ENCODE results near the gene RALGPS1.

DNA sequence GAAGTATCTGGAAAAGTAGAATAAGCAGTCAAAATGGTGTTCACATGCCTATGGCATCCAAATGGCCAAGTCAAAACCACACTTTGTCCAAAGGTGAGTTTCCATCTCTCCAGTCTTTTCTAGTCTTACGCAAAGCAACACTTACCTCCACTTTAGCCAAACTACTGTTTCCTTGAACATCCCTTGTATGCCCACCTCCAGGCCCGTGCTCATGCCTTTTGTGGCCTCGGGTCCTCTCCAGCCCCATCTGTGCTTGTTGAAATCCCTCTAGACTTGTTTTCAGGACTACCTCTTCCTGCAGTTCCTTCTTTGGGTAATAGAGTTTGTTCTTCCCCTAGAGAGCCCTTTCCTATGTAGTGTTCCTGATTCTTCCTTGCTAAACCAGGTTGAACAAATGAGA, 146.8 kb downstream of the RALGPS1 start:
- no peak for TF ChIP-seq CTCF (IDR thresholded peaks at IDR 0.05)
- no peak for TF ChIP-seq POLR2A (IDR thresholded peaks at IDR 0.05)

Data from tibial nerve (tissue), 3 donors.